GM18867 (cell line): ENCODE measurements around the gene DNAJB4.

Experiments
- ATAC-seq: cut with Tn5 transposase; IDR thresholded peaks from one replicate; pipeline ENCODE4 v1.9.1; 2021; ENCODE audit warnings: mild to moderate bottlenecking, moderate library complexity; ENCODE audit not compliant: unreplicated experiment

DNAJB4 gene

DNA sequence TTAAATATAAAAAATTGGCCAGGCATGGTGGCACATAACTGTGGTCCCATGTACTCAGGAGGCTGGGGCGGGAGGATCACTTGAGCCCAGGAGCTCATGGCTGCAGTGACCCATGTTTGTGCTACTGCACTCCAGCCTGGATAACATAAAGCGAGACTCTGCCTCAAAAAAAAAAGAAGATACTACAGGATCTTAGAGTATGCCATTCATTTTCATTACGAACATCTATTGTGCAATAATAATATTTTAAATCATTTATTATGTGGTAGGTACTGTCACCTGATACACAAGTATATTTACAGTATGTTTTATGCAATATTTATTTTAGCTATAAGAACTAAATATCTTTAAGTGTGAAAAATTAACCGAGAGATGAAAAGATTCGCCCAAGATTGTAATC is 31.7 kb downstream of the DNAJB4 start:
- ATAC-seq, result no peak

DNA sequence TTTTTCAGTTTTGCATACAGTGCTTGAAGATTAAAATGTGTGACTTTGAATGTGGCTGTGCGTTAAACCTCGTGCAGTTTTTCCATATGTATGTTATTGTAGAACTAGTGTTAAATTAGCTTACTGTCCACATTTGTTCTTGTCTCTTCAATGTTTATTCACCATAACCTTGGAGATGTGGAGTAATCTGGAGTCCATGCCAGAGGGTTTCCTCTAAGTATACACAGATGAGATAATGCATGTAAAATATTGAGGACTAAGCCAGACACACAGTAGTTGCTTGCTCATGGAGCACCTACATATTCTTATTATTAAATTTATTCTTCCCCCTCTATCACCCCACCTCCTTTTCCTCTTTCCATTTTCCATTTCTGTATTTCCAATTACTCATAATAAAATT is 33.3 kb downstream of the DNAJB4 start:
- no peak for ATAC-seq

DNA sequence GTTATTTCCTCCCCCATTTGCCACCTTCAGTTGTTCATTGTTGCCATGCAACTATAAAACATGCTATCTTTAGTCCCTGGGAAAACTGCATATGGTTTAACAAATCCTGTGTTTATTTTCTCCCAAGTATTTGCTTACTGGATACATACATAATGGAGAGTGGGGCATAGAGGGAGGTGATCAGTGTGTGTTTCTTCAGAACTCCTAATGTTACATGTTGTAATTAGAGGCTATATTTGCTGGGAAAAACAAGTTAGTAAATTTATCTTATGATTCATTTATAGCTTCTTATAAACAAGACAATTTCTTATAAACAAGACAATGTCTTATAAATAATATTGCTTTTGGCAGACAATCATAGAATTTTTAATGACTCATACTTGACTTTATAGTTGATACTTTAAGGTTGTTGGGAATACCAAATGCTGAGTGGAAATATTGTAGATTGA is 33.8 kb downstream of the DNAJB4 start:
- ATAC-seq, result no peak

DNA sequence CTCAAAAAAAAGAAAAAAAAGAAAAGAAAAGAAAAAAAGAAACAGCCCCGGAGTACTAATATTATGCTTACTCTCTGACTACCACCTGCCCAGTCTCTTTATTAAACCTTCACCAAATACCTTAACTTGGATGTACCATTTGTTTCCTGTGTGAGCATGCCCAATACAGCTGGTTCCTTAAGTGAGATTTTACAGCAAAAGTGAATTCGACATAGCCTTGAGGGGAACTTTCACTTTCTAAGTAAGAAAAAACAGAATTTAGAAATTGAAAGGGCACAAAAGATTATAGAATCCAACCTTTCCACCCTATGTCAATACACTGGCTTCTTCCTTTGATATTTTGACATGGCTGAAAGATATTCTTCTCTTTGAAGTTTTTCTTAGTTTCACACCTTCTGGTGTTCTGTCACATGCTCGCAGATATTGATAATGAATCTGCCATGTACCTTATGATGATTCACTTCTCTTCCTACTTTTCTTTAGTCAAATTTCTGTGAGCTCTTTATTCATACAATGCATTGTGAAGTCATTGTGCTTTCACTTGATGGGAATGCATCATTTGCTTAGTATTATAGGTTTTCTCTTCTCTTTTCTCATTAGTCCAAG is 35.8 kb downstream of the DNAJB4 start:
- ATAC-seq, result peak; percentile 56

DNA sequence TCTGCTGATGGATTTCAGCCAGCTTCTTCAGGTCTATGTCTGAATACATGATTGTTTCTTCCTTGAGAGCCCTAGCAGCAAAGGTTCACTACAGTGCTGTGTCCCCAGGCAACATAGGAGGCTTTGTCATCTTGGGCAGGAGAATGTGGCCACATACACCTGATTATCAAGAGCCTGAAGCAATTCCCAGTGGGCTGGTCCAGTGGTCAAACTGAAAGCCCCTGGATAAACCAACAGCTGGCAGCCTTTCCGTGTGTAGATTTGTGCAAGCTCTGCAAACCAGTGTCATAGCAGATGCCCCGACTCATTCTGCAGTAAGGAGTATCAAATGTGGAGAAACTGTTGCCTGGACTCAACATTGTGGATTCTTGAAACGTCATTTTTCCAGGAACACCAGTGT is 38.7 kb downstream of the DNAJB4 start:
- ATAC-seq, result no peak

DNA sequence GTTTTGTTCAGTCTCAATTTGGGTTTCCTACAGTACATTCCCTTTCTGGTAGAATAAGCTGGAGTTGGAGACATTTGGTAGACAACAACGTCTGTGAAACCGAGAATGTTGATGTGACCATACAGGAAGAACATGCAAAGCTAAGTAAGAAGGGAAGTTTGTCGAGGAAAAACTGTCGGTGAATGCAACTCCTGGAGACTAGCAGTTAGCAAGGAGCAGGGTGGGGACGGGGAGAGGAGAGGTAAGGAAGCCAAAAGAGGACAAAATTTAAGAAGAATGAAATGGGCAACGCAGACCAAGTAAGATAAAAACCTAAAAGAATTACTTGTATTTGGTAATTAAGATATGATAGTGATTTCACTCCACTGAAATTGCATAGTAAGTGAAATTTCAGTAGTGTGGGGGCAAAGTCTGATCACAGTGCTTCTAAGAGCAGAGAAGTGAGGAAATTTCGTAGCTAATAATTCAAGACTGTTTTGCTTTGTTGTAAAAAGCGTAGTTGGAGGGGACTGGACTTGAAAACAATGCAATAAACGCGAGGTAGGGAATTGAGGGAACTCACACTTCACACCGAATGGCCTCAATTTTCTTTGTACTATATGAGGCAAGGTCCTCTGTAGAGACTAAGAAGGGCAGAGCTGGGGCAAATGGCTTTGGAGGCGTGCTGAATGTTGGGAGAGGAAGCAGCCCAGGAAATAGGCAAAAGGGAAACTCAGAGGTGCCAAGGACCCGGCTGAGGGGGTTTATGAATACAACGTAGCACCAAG is 40.2 kb downstream of the DNAJB4 start:
- no peak for ATAC-seq

DNA sequence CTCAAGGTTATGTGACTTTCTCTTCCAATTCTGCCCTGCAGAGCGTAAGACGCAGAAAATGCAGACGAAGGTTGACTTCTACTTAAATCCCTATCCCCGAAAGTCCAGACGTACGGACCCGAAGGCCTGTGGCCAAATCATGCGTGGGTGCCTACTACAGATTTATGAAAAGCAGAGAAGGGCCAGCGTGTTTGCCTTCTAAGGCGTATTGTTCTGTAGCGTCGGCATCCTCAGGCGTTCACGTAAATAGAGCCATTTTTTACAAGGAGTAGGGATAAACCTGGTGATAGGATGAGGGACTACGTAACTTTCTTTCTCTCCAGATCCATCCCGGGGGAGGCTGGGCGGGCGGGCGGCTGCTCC is 40.8 kb downstream of the DNAJB4 start:
- no peak for ATAC-seq

DNA sequence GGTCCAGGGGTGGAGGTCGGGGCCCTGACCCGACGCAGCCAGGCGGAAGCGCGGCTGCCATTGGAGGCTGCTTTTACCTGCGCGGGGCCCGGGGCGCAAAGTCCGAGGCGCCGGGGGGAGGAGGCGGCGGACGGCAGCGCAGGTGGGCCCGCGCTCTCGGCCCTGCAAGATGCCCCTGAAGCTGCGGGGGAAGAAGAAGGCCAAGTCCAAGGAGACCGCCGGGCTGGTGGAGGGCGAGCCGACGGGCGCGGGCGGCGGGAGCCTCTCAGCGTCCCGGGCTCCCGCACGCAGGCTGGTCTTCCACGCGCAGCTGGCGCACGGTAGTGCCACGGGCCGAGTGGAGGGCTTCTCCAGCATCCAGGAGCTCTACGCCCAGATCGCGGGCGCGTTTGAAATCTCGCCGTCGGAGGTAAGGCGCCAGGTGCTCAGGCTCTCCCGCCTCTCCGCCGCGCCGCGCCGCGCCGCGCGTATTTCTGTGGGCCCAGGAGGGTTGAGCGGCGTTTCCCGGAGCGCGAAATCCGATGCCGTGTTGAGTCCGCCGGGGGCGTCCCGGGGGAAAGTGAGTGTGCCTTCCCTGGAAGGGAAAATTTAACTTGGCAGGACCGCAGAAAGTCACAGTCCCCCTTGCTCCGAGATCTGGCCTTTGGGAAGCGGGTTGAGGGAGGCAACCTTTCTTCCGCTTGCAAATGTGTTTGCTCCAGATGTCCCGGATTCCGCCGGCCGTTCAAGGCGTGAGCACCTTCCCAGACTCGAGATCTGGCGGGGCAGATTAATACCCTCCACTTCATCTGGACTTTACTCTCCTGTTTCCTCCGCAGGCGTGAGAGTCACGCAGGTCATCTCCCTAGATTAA is 41.4 kb downstream of the DNAJB4 start, which contains the start of gene GIPC2:
Gene GIPC2, plus strand, starts transcription at position 41 of the 853 bp plus-strand sequence. Its CDS starts 129 bp downstream, at position 170.
- ATAC-seq, result no peak

DNA sequence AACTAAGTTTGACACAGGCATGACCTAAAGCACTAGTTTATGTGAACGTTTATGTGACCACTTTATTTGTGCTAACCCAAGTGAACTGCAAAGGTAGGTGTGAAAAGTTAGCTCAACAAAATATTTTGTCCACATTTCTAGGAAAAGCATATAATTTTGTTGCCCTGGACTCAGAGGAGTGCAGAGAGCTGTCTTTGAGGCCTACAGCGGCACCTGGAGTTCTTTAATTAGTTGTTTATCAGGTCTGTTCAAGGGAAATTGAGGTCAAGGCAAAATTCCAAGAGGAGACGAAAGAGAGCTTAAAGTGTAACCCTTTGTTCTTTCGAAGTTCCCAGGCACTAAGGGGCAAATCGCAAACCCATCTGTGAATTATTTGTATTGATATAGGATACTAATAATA is 42.4 kb downstream of the DNAJB4 start:
- ATAC-seq, result no peak

DNA sequence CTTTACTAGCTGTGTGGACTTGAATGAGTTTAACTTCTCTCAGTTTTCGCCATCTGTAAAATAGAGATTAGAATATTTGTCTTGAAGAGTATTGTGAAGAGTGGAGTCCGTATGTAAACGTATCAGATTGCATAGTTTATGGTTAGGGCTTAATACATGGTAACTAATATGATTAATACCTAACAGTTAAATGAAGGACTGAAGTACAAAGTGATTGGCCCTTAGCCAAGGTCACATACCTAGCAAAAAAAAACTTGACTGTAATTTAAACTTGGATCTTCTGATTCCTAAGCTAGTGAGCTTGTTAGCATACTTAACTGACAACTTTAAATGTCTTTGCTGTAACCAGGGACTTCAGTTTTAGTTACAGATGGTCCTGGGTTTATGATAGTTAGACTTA is 42.9 kb downstream of the DNAJB4 start:
- ATAC-seq, result no peak

DNA sequence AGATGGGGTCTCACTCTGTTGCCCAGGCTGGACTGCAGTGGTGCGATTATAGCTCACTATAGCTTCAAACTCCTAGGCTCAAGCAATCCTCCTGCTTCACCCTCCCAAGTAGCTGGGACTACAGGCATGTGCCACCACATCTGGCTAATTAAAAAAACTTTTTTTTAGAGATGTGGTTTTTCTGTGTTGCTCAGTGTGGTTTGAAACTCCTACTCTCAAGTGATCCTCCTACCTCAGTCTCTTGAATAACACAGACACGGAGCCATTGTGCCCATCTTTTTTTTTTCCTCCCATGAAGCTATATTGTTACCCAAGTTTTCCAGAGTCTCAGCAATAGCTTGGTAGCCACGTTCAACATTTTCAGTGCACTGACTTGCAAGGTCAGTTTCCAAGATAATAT is 43.7 kb downstream of the DNAJB4 start:
- ATAC-seq, result no peak

DNA sequence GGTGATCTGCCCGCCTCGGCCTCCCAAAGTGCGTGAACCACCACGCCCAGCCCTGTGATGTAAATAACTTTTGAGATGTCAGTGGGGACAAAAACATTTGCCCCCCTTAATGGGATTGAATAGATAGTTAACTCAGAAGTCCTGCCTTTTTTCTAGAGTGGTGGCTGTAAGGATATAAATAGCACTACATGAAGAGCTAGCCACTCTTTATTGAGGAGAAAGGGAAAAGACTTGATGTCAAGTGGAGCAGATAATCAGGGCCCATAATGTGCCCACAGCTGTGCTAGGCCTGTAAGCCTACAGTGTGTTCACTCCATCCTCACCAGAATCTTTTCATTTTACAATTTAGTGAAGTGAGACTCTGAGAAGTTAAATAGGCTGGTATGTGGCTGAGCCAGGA is 44.7 kb downstream of the DNAJB4 start:
- ATAC-seq, result no peak

DNA sequence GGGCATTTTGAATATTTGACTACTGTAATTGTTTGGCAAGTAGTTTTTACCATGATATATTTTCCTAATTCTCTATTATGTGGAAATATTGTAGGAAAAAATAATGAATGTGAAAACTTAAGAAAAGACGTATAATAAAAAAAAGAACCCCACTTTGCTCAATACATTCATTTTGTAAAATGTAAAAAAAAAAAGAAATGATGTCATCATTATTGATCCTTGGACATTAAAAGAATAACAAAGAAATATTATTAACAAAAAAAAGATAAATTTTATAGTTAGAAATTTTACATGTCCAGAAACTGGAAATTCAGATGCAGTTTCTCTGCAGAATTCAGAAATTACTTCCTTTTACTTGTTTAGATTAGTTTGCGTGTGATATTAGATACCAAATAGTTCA is 46.3 kb downstream of the DNAJB4 start:
- ATAC-seq, result no peak

DNA sequence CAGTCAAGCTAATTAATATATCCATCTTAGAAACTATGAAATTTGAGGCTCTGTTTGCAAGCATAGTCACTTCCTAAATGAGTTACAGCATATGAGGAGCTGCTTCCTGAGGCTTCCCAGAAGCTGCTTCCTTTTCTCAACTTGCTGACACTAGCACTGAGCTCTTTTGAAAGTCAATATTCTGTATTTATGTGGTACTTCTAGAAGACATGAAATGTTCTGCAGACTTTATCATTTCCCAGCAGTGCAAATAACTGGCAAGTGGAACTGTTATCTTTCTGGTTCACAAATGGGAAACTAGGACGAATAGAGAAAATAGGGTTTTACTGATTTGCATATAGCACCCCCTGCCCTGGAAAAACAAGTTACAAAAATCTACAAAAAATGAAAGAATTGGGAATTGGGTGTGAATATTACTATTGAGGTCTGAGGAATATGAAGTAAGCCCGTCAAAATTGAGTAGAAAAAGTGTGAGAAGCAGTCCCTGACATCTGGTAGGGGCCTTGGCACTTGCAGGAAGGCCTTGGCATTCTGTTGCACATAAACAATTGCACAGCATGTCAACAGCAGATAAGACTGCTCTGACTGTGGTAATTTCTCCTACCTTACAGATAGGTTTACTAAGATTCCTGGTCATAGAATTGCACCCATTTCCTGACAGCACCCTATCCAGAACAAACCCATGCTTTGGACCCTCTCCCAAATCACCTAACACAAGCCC is 48.1 kb downstream of the DNAJB4 start:
- ATAC-seq, result no peak

DNA sequence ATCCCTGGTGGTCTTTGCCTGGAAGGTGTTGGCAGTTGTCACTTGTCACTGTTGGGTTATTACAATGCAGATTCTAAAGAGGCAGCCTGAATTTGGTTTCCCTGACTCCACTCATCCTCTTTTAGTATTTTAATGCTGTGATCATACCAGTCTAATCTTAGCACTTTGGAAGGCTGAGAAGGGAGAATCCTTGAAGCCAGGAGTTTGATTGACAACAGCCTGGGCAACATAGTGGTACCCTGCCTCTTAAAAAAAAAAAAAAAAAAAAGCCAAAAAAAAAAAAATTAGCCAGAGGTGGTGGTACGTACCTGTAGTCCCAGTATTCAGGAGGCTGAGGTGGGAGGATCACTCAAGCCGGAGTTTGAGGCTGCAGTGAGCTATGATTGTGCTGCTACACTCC is 48.8 kb downstream of the DNAJB4 start:
- no peak for ATAC-seq

DNA sequence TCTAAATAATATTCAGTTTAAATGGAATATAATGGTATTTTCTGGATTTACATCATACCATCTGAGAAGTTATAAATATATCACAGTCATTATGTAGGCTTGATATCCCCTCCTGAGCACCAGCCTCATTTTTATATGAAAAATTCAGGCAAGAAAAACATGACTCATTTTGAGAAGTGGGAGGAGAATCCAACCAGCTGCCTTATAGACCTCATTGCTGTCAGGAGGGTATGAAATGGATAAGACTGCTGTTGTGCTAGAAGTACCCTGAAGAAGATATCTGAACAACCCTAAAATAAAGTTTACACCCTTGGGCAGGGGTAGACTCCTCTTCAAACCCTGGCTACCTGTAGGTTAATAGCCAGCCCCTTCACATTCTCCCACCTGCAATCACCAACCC is 49.8 kb downstream of the DNAJB4 start:
- no peak for ATAC-seq

DNA sequence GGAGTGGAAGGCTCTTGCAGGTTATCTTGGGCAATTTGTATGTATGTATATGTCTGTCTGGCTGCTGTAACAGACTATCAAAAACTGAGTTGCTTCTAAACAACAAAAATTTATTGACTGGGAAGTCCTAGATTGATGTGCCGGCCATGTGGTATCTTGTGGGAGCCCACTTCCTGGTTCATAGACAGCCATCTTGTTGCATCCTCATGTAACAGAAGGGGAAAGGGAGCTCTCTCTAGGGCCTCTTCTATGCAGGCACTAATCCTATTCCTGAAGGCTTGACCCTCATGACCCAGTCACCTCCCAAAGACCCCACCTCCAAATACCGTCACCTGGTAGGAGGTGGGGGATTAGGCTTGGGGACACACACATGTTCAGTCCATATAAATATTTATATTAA is 50.2 kb downstream of the DNAJB4 start:
- ATAC-seq, result no peak

DNA sequence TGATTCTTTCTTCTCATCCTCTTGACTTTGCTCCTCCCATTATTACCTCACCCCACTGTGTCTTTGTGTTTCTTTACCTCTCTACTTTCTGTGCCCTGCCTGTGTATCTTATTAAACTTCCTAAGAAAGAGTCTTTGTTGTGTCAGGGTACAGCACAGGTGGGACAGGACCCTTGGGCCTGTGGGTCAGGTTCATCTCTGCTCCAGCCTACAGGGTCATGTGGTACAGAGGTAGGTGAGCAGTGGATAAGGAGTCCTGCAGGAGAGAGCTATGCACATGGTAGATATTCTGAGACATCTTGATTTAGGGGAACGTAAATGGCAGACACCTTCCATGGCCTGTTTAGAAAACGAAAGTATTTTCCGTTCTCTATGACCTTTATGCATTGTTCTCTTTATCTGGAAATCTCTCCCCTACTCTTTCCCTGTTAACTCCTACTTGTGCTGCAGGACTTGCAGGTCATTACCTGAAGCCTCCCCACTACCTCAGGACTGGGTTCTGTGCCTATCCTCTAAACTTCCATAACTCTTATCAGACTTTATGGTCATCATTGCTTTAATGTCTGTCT is 50.9 kb downstream of the DNAJB4 start:
- ATAC-seq, result no peak

DNA sequence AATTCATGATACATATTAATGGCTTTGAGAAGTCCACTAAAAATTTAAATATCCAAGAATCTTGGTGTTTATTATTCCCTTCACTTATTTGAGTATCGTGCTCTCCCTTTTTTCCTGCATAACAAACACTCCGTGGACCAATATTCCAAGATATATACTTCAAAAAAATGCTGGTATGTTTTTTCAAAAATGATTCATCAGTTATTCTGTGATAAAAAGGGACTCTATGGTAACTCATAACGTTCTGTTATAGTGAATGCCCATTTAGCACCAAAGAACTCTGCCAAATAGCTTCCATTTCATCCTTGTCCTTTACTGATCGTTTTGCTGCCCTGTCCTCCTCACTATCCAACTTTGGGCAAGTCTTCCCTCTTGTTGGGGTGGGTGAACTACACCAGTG is 53.9 kb downstream of the DNAJB4 start:
- ATAC-seq, result no peak

DNA sequence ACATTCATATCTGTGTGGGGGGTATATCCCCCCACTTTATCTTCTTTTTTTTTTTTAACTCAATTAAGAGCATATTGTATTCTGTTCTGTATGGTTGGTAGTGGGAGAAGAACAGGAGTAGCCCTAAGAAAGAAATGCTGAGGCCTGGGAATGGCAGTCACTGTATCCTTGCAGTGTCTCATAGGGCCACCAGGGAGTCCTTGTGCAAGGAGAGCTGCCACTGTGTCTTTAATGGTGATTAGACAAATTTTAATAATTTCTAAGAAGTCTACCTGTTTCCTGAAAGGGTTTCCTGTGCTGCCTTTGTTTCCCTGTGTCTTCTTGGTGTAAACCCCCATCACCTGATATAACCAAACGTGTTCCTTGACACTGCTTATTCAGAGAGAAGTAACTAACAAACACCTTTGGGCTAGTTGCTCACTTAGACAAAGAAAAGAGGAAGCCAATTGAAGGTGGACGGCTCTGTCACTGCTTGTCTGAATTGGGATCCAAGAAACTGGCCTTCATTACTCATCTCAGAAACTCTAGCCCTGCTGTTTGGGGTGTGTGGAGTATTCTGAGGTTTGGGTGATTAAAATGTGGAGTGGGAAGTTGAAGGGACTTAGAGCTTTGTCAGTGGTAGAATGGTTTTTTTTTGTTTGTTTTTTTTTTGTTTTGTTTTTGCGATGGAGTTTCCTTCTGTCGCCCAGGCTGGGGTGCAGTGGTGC is 56.3 kb downstream of the DNAJB4 start:
- peak; percentile 85 for ATAC-seq
